Neural cell (in vitro differentiated cells): ENCODE data around the gene GALNT16.

Source experiments
- CTCF ChIP-seq: fragments of 450-650 bp; IDR thresholded peaks from 2 replicates; pipeline ENCODE4 v1.5.1; 2014; ENCODE audit warnings: antibody characterized with exemption, mild to moderate bottlenecking, moderate library complexity; ENCODE audit not compliant: poor library complexity, severe bottlenecking
- EZH2 ChIP-seq: fragments of 200-600, 300-800 bp; shearing (Covaris generic), sonication (generic); IDR thresholded peaks from 2 replicates; pipeline ENCODE4 v1.6.1; 2014; ENCODE audit warnings: antibody characterized with exemption, low read length, borderline replicate concordance, mild to moderate bottlenecking; ENCODE audit not compliant: insufficient read depth, poor library complexity, severe bottlenecking
- RAD21 ChIP-seq: fragments of 450-650 bp; conservative IDR thresholded peaks from 2 replicates; pipeline ENCODE4 v1.6.1; 2014; ENCODE audit warnings: antibody characterized with exemption, mild to moderate bottlenecking, moderate library complexity

- no peak for TF ChIP-seq CTCF
- TF ChIP-seq EZH2: no peak
- TF ChIP-seq RAD21: no peak
Observed at GRCh38 chr14:69268763-69269162, 8.8 kb downstream of the GALNT16 start.
